GM12878 (cell line): ENCODE results near the gene FGFR2.

ENCODE experiments used
- BHLHE40 ChIP-seq, 2 experiments: fragments of 450-650 bp in 1 of 2; IDR thresholded peaks; 2 replicates each; pipeline ENCODE4 v1.6.1; 2011 to 2017; ENCODE audit warnings: low read depth in 2 of 2, borderline replicate concordance in 1 of 2, improper control_type of control experiment in 1 of 2, low read length in 1 of 2, mild to moderate bottlenecking in 1 of 2
- CHD4 ChIP-seq: fragments of 200-600 bp; sonication (generic); IDR thresholded peaks from 2 replicates; pipeline ENCODE4 v1.6.1; 2016; ENCODE audit warnings: mild to moderate bottlenecking
- DPF2 ChIP-seq: fragments of 450-650 bp; IDR thresholded peaks from 2 replicates; pipeline ENCODE4 v1.6.1; 2017; ENCODE audit warnings: mild to moderate bottlenecking
- EP300 ChIP-seq, 2 experiments: fragments of 150-350 bp in 1 of 2; IDR thresholded peaks; 2 replicates each; pipeline ENCODE4 v1.6.1; 2011 to 2012; ENCODE audit warnings: low read depth in 2 of 2, low read length in 2 of 2, borderline replicate concordance in 1 of 2, improper control_type of control experiment in 1 of 2, inconsistent platforms in 1 of 2; ENCODE audit not compliant: control insufficient read depth in 1 of 2
- POLR2A ChIP-seq: IDR thresholded peaks from 2 replicates; pipeline ENCODE4 v1.6.1; 2011; ENCODE audit warnings: low read depth, mild to moderate bottlenecking, low read length
- POLR2AphosphoS5 ChIP-seq: IDR thresholded peaks from 2 replicates; pipeline ENCODE4 v1.6.1; 2011; ENCODE audit warnings: mild to moderate bottlenecking, low read length, inconsistent platforms
- RFX5 ChIP-seq: IDR thresholded peaks from 2 replicates; pipeline ENCODE4 v1.6.1; 2011; ENCODE audit warnings: low read depth, low read length, improper control_type of control experiment
- SRF ChIP-seq, 2 experiments: IDR thresholded peaks; 2 replicates each; pipeline ENCODE4 v1.6.1; 2011; ENCODE audit warnings: low read depth in 2 of 2, low read length in 2 of 2, mild to moderate bottlenecking in 1 of 2, moderate library complexity in 1 of 2
- SUZ12 ChIP-seq: fragments of 200-600 bp; sonication (generic); IDR thresholded peaks from one replicate; pipeline ENCODE4 v1.6.1; 2018; ENCODE audit warnings: antibody characterized with exemption, mild to moderate bottlenecking; ENCODE audit not compliant: unreplicated experiment
- TF ChIP-seq, protein P1 (sequence below): fragments of 450-650 bp; IDR thresholded peaks from 2 replicates; pipeline ENCODE4 v1.6.1; 2016; ENCODE audit warnings: mild to moderate bottlenecking
- TF ChIP-seq, protein P2 (sequence below): IDR thresholded peaks from 2 replicates; pipeline ENCODE4 v1.6.1; 2011; ENCODE audit warnings: borderline replicate concordance, low read depth, mild to moderate bottlenecking, moderate library complexity, mixed read lengths, low read length; ENCODE audit not compliant: insufficient read depth; ENCODE audit errors: extremely low read length
- TF ChIP-seq, protein P3 (sequence below): fragments of 450-650 bp; IDR thresholded peaks from 2 replicates; pipeline ENCODE4 v1.6.1; 2014; ENCODE audit warnings: mild to moderate bottlenecking
- TF ChIP-seq, protein P4 (sequence below), 3 experiments: IDR thresholded peaks in 2 of 3; conservative IDR thresholded peaks in 1 of 3; 2 replicates each; pipeline ENCODE4 v1.5.1; 2011; ENCODE audit warnings: low read depth in 3 of 3, low read length in 3 of 3, mild to moderate bottlenecking in 3 of 3, control low read depth in 2 of 3, moderate library complexity in 2 of 3, inconsistent platforms in 1 of 3, mixed read lengths in 1 of 3; ENCODE audit not compliant: control insufficient read depth in 2 of 3, insufficient read depth in 1 of 3; ENCODE audit errors: extremely low read depth in 1 of 3

DNA sequence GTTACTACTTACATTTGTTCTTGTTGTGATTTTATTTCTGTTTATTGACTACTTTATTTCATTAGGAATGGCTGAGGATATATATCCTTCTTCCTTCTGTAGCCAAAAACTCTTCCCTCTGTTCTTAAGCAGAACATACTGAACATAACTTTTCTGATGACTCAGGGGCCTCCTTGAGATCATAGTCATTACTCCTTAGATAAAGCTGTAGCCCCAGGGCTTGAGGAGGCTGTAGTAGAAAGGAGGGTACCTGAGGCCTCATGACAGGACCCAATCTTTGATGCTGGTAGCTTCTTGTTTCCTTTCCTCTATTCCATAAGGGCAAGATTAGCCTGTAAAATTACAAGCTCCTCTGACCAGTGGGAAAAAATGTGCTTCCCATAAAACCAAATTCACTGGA lies 41.2 kb upstream of the FGFR2 start:
- TF ChIP-seq, protein P1, sequence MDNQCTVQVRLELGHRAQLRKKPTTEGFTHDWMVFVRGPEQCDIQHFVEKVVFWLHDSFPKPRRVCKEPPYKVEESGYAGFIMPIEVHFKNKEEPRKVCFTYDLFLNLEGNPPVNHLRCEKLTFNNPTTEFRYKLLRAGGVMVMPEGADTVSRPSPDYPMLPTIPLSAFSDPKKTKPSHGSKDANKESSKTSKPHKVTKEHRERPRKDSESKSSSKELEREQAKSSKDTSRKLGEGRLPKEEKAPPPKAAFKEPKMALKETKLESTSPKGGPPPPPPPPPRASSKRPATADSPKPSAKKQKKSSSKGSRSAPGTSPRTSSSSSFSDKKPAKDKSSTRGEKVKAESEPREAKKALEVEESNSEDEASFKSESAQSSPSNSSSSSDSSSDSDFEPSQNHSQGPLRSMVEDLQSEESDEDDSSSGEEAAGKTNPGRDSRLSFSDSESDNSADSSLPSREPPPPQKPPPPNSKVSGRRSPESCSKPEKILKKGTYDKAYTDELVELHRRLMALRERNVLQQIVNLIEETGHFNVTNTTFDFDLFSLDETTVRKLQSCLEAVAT: no peak
- no peak for TF ChIP-seq SUZ12
- TF ChIP-seq DPF2: no peak
- no peak for TF ChIP-seq CHD4
- TF ChIP-seq, protein P2, sequence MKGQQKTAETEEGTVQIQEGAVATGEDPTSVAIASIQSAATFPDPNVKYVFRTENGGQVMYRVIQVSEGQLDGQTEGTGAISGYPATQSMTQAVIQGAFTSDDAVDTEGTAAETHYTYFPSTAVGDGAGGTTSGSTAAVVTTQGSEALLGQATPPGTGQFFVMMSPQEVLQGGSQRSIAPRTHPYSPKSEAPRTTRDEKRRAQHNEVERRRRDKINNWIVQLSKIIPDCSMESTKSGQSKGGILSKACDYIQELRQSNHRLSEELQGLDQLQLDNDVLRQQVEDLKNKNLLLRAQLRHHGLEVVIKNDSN: no peak
- TF ChIP-seq POLR2A: no peak
- no peak for TF ChIP-seq SRF (IDR thresholded peaks at IDR 0.05; ENCODE audit: low read depth in 2 of 2, low read length in 2 of 2)
- TF ChIP-seq, protein P3, sequence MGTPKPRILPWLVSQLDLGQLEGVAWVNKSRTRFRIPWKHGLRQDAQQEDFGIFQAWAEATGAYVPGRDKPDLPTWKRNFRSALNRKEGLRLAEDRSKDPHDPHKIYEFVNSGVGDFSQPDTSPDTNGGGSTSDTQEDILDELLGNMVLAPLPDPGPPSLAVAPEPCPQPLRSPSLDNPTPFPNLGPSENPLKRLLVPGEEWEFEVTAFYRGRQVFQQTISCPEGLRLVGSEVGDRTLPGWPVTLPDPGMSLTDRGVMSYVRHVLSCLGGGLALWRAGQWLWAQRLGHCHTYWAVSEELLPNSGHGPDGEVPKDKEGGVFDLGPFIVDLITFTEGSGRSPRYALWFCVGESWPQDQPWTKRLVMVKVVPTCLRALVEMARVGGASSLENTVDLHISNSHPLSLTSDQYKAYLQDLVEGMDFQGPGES: no peak
- TF ChIP-seq, protein P4, sequence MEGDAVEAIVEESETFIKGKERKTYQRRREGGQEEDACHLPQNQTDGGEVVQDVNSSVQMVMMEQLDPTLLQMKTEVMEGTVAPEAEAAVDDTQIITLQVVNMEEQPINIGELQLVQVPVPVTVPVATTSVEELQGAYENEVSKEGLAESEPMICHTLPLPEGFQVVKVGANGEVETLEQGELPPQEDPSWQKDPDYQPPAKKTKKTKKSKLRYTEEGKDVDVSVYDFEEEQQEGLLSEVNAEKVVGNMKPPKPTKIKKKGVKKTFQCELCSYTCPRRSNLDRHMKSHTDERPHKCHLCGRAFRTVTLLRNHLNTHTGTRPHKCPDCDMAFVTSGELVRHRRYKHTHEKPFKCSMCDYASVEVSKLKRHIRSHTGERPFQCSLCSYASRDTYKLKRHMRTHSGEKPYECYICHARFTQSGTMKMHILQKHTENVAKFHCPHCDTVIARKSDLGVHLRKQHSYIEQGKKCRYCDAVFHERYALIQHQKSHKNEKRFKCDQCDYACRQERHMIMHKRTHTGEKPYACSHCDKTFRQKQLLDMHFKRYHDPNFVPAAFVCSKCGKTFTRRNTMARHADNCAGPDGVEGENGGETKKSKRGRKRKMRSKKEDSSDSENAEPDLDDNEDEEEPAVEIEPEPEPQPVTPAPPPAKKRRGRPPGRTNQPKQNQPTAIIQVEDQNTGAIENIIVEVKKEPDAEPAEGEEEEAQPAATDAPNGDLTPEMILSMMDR (IDR thresholded peaks at IDR 0.05 in 2 of 3, conservative IDR thresholded peaks at IDR 0.05 in 1 of 3; ENCODE audit: control insufficient read depth in 2 of 3, extremely low read depth in 1 of 3, insufficient read depth in 1 of 3, low read depth in 3 of 3, low read length in 3 of 3): no peak
- TF ChIP-seq EP300 (IDR thresholded peaks at IDR 0.05; ENCODE audit: borderline replicate concordance in 1 of 2, control insufficient read depth in 1 of 2, low read depth in 2 of 2, low read length in 2 of 2): no peak
- TF ChIP-seq RFX5: no peak
- no peak for TF ChIP-seq BHLHE40 (IDR thresholded peaks at IDR 0.05; ENCODE audit: borderline replicate concordance in 1 of 2, low read depth in 2 of 2, low read length in 1 of 2)
- no peak for TF ChIP-seq POLR2AphosphoS5
